ENCODE results near the gene PROSER3.

Gene PROSER3

GRCh38 chr19:35751839-35752745, 5.9 kb upstream of the PROSER3 start:
- no peak for DNase-seq (ENCODE audit: low read depth)
- TF ChIP-seq, protein P1, sequence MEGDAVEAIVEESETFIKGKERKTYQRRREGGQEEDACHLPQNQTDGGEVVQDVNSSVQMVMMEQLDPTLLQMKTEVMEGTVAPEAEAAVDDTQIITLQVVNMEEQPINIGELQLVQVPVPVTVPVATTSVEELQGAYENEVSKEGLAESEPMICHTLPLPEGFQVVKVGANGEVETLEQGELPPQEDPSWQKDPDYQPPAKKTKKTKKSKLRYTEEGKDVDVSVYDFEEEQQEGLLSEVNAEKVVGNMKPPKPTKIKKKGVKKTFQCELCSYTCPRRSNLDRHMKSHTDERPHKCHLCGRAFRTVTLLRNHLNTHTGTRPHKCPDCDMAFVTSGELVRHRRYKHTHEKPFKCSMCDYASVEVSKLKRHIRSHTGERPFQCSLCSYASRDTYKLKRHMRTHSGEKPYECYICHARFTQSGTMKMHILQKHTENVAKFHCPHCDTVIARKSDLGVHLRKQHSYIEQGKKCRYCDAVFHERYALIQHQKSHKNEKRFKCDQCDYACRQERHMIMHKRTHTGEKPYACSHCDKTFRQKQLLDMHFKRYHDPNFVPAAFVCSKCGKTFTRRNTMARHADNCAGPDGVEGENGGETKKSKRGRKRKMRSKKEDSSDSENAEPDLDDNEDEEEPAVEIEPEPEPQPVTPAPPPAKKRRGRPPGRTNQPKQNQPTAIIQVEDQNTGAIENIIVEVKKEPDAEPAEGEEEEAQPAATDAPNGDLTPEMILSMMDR (IDR thresholded peaks at IDR 0.05; ENCODE audit: insufficient read depth, low read depth, low read length, missing control alignments) = no peak
- no peak overlapping the region for H3K4me3 ChIP-seq (ENCODE audit: low read length)

GRCh38 chr19:35752746-35753350, 5.1 kb upstream of the PROSER3 start:
- TF ChIP-seq, protein P1 (IDR thresholded peaks at IDR 0.05; ENCODE audit: insufficient read depth, low read depth, low read length, missing control alignments) = no peak
- DNase-seq (ENCODE audit: low read depth) = no peak
- no peak overlapping the region for H3K4me3 ChIP-seq (ENCODE audit: low read length)

DNA sequence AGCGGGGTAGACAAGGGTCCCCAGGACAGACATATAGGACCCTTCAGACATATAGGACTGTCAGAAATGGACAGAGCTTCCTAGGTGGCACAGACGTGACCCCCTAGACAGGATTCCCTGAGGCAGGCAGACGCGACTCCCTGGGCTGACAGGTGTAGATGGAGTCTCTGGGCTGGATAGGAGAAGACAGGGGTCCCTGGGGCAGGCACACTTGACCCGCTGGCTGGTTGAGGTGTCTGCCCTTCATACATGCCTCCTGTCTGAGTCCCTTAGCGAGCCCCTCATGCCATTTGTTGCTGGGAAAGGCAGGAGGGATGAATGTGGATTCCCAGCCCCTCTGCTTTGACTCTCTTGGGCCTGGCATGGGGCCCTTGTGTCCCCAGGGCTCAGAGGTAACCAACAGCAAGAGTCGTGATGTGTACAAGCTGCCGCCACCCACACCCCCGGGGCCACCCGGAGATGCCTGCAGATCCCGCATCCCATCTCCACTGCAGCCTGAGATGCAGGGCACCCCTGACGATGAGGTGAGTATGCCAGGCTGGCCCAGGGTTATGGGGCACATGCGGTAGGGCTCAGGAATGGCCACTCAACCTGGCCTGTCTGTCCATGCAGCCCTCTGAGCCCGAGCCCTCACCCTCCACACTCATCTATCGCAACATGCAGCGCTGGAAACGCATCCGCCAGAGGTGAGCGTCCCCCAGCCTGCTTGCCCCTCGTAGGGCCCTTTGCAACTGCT, 4.2 kb upstream of the PROSER3 start:
- no peak overlapping the region for H3K4me3 ChIP-seq (ENCODE audit: low read length)
- no peak for DNase-seq (ENCODE audit: low read depth)
- TF ChIP-seq, protein P1 (IDR thresholded peaks at IDR 0.05; ENCODE audit: insufficient read depth, low read depth, low read length, missing control alignments) = no peak

- no peak overlapping the region for H3K4me3 ChIP-seq (ENCODE audit: low read length)
Observed at GRCh38 chr19:35754370-35755130, 3.4 kb upstream of the PROSER3 start.

DNA sequence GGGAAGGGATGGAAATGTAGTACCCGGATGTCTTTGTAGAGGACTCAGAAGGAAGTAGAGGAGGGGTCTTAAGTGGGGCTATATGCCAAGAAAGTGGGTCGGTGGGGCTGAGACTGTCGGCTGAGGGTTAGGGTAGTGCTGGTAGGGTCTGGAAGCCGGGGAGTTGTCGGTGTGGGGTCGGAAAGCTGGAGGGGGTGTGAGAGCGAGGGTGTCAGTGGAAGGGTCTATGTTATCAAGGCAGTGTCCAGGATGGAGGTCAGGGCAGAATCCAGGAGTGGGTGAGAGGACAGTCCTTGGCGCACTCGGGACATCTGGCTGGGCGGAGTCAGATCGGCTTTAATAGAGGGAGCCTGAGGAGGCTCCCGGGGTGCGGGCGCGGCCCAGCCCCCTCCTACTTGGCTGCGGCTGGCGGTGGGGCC, 2.8 kb upstream of the PROSER3 start:
- peak overlapping the region; percentile 22 for H3K4me3 ChIP-seq (ENCODE audit: low read length)
- DNase-seq (ENCODE audit: low read depth) = no peak
- TF ChIP-seq, protein P1 (IDR thresholded peaks at IDR 0.05; ENCODE audit: insufficient read depth, low read depth, low read length, missing control alignments) = no peak

More at GRCh38 chr19:35754370-35755130, 3.4 kb upstream of the PROSER3 start:
- DNase-seq (ENCODE audit: low read depth) = no peak
- TF ChIP-seq, protein P1 (IDR thresholded peaks at IDR 0.05; ENCODE audit: insufficient read depth, low read depth, low read length, missing control alignments) = no peak

All from epithelial cell of esophagus (primary cell).